ENCODE data around the gene ATG13.

The ATG13 gene

GRCh38 chr11:46599340-46600193, 17.8 kb upstream of the ATG13 start:
- no peak for TF ChIP-seq POLR2AphosphoS5 (IDR thresholded peaks at IDR 0.05; ENCODE audit: low read depth)
- no peak for TF ChIP-seq CTCF (IDR thresholded peaks at IDR 0.05; ENCODE audit: insufficient read depth, low read length)
- TF ChIP-seq GABPA (IDR thresholded peaks at IDR 0.05; ENCODE audit: low read depth): no peak
- no peak for TF ChIP-seq SPI1 (IDR thresholded peaks at IDR 0.05; ENCODE audit: borderline replicate concordance, low read depth)
- TF ChIP-seq REST (IDR thresholded peaks at IDR 0.05; ENCODE audit: insufficient replicate concordance, low read depth): no peak
- Histone ChIP-seq H3K27ac (replicated peaks) (no peak overlapping the region), H3K4me3 (replicated peaks; ENCODE audit: insufficient read depth, low read length) (no peak overlapping the region), H3K27me3 (ENCODE audit: insufficient read depth, poor library complexity, severe bottlenecking) (no peaks in the 10 kb centered on the region)
- DNase-seq (ENCODE audit: low read depth in 1 of 2, low spot score in 1 of 2): no peak

GRCh38 chr11:46600194-46600960, 17.0 kb upstream of the ATG13 start:
- TF ChIP-seq POLR2AphosphoS5 (IDR thresholded peaks at IDR 0.05; ENCODE audit: low read depth) (no peak), CTCF (IDR thresholded peaks at IDR 0.05; ENCODE audit: insufficient read depth, low read length) (no peak), SPI1 (IDR thresholded peaks at IDR 0.05; ENCODE audit: borderline replicate concordance, low read depth) (no peak)
- Histone ChIP-seq H3K27ac (replicated peaks) (no peak overlapping the region), H3K27me3 (ENCODE audit: insufficient read depth, poor library complexity, severe bottlenecking) (no peaks in the 10 kb centered on the region), H3K4me3 (replicated peaks; ENCODE audit: insufficient read depth, low read length) (no peak overlapping the region)
- no peak for DNase-seq (ENCODE audit: low read depth in 1 of 2, low spot score in 1 of 2)

GRCh38 chr11:46601129-46601528, 16.2 kb upstream of the ATG13 start:
- no peaks in the 10 kb centered on the region for H3K27me3 ChIP-seq (ENCODE audit: insufficient read depth, poor library complexity, severe bottlenecking)
- H3K27ac ChIP-seq (replicated peaks): no peak overlapping the region
- DNase-seq (ENCODE audit: low read depth in 1 of 2, low spot score in 1 of 2): no peak
- H3K4me3 ChIP-seq (replicated peaks; ENCODE audit: insufficient read depth, low read length): no peak overlapping the region
- TF ChIP-seq CTCF (IDR thresholded peaks at IDR 0.05; ENCODE audit: insufficient read depth, low read length): no peak
- no peak for TF ChIP-seq REST (IDR thresholded peaks at IDR 0.05; ENCODE audit: insufficient replicate concordance, low read depth)
